Anterior cingulate cortex (tissue), 58 donors: ENCODE data around the gene TRUB2.
A peak's percentile ranks its signal among the peaks of the same experiment; 100 is the strongest.

Source experiments
- DNase-seq, 58 donors: peaks; one replicate each; lab custom pipeline; 2025; lab: John Stamatoyannopoulos, UW

The TRUB2 gene

GRCh38 chr9:128322404-128323211 lies at the start of gene TRUB2, which contains the start of gene COQ4:
TSS of gene TRUB2 (minus strand) at chr9:128322447. CDS start at chr9:128322408, 39 bp downstream.
TSS of gene COQ4 (plus strand) at chr9:128322839. CDS start at chr9:128322859, 20 bp downstream.
- peak; percentile 24 to 99 (median 93) for DNase-seq

GRCh38 chr9:128371630-128372117 lies 49.4 kb upstream of the TRUB2 start:
- DNase-seq, result peak in 1 of 58 donors; percentile 53

GRCh38 chr9:128370752-128371629 lies 48.7 kb upstream of the TRUB2 start, which contains the start of gene URM1:
TSS of gene URM1 (plus strand) at chr9:128371374. CDS start at chr9:128371381, 7 bp downstream.
- DNase-seq, result peak; percentile 75 to 98 (median 95)

GRCh38 chr9:128370367-128370751 lies 48.1 kb upstream of the TRUB2 start:
- no peak for DNase-seq

DNA sequence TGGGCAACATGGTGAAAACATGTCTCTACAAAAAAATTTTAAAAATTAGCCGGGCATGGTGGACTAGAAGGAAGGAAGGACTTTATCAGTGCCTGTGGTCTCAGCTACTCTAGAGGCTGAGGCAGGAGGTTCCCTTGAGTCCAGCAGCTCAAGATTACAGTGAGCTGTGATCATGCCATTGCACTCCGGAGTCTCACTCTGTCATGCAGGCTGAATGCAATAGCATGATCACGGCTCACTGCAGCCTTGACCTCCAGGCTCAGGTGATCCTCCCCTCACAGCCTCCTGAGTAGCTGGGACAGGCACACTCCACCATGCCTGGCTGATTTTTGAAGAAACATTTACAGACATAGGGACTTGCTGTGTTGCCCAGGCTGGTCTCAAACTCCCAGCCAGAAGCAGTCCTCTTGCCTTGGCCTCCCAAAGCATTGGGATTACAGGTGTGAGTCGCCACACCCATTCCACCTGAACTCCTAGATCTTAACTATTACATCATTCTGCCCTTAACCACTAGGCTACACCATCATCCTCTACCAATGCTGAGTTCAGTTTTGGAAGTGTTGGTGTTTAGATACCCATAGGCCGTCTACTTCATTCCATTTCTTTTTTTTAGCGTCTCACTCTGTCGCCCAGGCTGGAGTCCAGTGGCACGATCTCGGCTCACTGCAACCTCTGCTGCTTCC lies 46.9 kb upstream of the TRUB2 start:
- DNase-seq, result no peak

- DNase-seq, result no peak
Observed at GRCh38 chr9:128365525-128365924, 43.3 kb upstream of the TRUB2 start.

DNA sequence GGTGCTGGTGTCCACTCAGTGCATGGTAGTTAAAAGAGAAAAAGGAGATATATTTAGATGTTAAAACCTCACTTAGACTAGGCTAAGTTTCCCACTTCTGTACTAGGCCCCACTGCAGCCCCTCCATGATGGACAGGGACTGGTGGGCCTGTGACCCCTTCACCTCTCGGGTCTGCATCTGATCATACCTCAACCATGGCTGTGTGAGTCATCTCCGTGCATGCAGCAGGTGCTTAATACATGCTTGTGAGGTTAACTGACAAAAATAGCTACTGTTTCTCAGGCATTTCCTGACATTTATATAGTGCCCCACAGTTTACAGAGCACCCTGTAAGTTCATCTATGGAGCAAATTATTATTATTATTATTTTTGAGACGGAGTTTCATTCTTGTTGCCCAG lies 40.5 kb upstream of the TRUB2 start:
- DNase-seq, result peak in 1 of 58 donors; percentile 49

DNA sequence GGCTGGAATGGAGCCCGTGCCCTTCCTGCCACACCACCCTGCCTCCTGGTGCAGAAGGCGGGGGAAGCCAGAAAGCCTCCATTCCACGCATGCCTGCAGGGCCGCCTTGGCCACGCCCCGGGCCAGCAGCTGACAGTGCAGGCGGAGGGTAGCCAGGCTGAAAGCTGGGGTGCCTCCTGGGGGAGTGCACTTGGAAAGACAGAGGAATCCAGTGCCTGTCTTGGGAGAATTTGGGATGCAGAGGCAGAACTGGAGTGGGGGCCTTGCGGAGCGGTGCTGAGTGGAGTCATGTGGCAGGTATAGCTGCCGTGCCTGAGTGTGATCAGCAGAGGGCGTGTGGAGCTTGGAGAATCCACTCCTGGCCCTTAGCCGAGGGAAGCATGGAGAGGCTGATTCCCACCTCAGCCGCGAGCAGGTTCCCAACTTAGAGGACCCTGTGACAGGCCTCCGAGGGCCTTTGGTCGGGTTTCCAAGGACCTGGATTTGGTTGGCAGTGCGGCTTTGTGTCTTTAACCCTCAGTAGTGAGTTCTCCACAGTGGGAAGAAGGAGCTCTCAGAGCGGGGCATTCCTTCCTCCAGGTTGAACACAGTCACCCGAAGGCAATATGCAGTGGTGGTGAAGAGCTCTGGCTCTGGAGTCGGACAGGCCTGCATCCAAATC lies 39.9 kb upstream of the TRUB2 start:
- DNase-seq, result peak in 57 of 58 donors; percentile 60 to 91 (median 84)

DNA sequence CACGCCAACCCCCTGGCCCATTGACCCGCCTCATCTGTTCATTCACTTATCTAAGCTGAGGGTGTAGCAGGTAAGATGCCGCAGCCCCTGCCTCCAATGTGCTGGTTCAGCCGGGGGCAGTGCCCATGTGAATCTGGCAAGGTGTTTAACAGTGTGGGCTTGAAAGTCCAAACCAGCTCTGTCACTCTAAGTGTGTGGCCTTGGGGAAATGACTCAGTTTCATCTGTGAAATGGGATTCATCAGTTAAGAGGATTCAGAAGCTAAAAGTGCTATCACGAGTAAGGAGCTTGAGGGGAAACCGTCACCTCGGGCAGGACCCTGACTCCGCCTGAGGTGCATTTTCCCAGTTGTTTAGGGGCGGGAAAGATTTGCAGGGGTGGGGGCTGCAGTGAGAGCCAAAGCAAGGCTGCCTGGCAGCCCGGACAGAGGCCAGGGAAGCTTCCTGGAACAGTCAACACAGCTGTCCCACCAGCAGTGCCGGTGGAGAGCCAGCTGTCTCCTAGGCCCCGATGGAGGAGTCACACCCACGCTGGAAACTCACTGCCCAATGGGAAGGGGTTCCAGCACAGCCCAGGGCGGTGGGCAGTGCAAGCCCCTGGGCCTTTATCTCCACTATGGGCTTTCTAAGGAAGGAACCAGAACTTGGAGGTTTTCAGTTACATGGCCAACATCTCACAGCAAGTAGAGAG lies 39.2 kb upstream of the TRUB2 start:
- peak in 4 of 58 donors; percentile 45 to 63 (median 55) for DNase-seq

- no peak for DNase-seq
Observed at GRCh38 chr9:128360826-128361225, 38.6 kb upstream of the TRUB2 start.

- no peak for DNase-seq
Observed at GRCh38 chr9:128358861-128359260, 36.6 kb upstream of the TRUB2 start.

DNA sequence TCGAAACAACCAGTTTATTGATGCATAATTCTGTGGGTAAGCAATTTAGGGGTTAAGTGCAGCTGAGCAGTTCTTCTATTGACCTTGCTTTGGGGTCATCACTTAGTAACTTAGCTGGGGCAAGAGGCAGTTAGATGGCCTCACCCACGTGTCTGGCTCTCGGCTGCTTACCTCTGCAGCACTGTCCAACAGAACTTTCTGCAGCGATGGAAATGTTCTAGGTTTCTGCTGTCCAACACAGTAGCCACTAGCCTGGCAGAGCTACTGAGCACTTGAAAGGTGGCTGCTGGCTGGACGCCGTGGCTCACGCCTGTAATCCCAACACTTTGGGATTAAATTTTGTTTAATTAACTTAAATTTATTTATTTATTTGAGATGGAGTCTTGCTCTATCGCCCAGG lies 35.8 kb upstream of the TRUB2 start:
- DNase-seq, result no peak

GRCh38 chr9:128355451-128355850 lies 33.2 kb upstream of the TRUB2 start:
- DNase-seq, result no peak

GRCh38 chr9:128349772-128350171 lies 27.5 kb upstream of the TRUB2 start:
- no peak for DNase-seq

GRCh38 chr9:128349125-128349524 lies 26.9 kb upstream of the TRUB2 start:
- no peak for DNase-seq

- DNase-seq, result no peak
Observed at GRCh38 chr9:128344931-128345605, 22.8 kb upstream of the TRUB2 start.

GRCh38 chr9:128343855-128344254 lies 21.6 kb upstream of the TRUB2 start:
- no peak for DNase-seq

DNA sequence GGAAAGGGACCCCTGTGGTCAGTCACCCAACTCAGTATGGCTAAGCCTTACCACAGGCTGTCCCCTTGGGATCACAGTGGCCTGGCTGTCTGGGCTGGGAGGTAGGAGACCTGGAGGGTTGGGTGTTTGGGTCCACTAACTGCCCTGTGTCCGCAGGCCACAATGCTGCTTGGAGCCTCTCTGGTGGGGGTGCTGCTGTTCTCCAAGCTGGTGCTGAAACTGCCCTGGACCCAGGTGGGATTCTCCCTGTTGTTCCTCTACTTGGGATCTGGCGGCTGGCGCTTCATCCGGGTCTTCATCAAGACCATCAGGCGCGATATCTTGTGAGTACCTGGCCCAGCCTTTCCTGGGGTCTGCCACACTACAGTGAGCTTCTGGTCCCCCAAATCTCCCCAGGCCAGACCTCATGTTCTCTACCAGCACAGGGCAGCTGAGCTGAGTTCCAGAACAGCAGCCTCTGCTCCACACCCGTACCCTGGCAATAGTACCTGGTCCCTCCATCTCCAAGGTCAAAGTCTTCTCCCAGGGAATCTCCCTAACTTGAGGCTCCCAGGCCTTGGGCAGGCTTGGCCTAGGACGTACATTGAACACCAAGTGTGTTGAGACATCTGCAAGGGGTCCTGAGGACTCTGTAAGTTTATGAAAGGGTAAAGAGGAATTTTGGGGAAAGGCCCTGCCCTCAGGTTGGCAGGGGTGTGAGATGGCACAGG lies 20.9 kb upstream of the TRUB2 start:
- no peak for DNase-seq
